GM12891 (cell line): Measurements from ENCODE around the gene MAN2A2.
A peak's percentile ranks its signal among the peaks of the same experiment; 100 is the strongest.
"Not testable (repeated sequence)": the region's sequence is repeated elsewhere in the genome, so short reads cannot be mapped to it uniquely, and the experiment has no call there.

Source experiments
- DNase-seq: peaks from one replicate; pipeline ENCODE4 v3.0.0; 2011; ENCODE audit warnings: low spot score; ENCODE audit not compliant: insufficient read length
- FAIRE-seq: peaks from 2 replicates; lab custom pipeline; 2011; peaks lifted over from hg19 to GRCh38; lab: Jason Lieb, UNC
- PAX5 ChIP-seq: IDR thresholded peaks from 2 replicates; pipeline ENCODE4 v1.6.1; 2011; ENCODE audit warnings: low read length, moderate library complexity, mild to moderate bottlenecking; ENCODE audit not compliant: insufficient read depth, severe bottlenecking
- POLR2A ChIP-seq: IDR thresholded peaks from 2 replicates; pipeline ENCODE4 v1.6.1; 2011; ENCODE audit warnings: low read depth, low read length, control low read depth
- POLR2AphosphoS5 ChIP-seq: IDR thresholded peaks from 2 replicates; pipeline ENCODE4 v1.6.1; 2011; ENCODE audit warnings: low read depth, low read length, control low read depth
- POU2F2 ChIP-seq: IDR thresholded peaks from 2 replicates; pipeline ENCODE4 v1.6.1; 2011; ENCODE audit warnings: low read depth, mild to moderate bottlenecking, control low read depth, low read length, moderate library complexity
- SPI1 ChIP-seq: IDR thresholded peaks from 2 replicates; pipeline ENCODE4 v1.6.1; 2011; ENCODE audit warnings: low read depth, low read length, control low read depth
- TAF1 ChIP-seq: IDR thresholded peaks from 2 replicates; pipeline ENCODE4 v1.6.1; 2011; ENCODE audit warnings: low read depth, low read length, control low read depth

Gene MAN2A2

DNA sequence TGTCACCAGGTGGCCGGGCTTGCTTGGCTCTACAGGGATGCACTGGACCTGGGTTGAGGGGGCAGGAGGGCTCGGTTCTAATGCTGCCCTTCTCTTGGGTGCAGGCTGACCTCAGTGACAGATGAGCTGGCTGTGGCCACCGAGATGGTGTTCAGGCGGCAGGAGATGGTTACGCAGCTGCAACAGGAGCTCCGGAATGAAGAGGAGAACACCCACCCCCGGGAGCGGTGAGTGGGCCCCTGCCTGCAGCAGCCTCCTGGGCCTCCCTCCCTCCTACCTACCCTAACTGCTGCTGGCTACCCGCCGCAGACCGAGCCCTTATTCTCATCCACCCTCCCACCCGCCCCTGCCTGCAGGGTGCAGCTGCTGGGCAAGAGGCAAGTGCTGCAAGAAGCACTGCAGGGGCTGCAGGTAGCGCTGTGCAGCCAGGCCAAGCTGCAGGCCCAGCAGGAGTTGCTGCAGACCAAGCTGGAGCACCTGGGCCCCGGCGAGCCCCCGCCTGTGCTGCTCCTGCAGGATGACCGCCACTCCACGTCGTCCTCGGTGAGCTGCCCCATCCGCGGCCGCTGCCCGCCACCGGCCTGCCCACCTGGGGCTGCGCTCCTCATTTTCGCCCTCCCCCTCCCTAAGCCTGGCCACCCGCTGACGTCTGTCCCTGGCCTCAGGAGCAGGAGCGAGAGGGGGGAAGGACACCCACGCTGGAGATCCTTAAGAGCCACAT lies 13.2 kb upstream of the MAN2A2 start:
- no peak for FAIRE-seq
- DNase-seq = no peak
- TF ChIP-seq TAF1 (no peak), PAX5 (no peak), POU2F2 (no peak), SPI1 (no peak), POLR2A (no peak), POLR2AphosphoS5 (no peak)

- FAIRE-seq (no peak), DNase-seq (no peak)
- TF ChIP-seq SPI1 (no peak), POLR2AphosphoS5 (no peak), POU2F2 (no peak), POLR2A (no peak), TAF1 (no peak), PAX5 (no peak)
These were observed 12.3 kb upstream of the MAN2A2 start for GRCh38 chr15:90890839-90891238.

GRCh38 chr15:90891346-90891949 lies 11.7 kb upstream of the MAN2A2 start:
- no peak for DNase-seq
- FAIRE-seq = no peak
- no peak for TF ChIP-seq PAX5
- no peak for TF ChIP-seq POLR2AphosphoS5
- no peak for TF ChIP-seq SPI1
- TF ChIP-seq POLR2A = no peak
- no peak for TF ChIP-seq TAF1
- no peak for TF ChIP-seq POU2F2

DNA sequence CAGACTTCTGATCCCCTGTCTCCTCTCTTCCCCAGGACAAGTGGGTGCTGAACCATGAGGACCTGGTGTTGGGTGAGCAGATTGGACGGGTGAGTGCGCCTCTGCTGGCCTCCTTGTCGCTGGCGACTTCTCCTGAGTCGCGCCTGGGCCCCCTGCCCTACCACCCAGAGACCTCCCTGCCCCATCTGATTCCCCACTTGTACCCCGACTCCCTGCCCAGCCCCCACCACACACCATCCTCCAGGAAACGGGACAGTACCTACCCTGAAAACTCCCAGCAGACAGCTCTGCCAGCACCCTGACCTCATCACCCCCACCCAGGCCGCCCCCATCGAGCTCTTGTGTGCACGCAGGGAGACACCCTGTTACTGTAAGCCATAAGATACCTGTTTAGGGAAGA lies 11.1 kb upstream of the MAN2A2 start:
- TF ChIP-seq POLR2A (no peak), TAF1 (no peak), SPI1 (no peak), PAX5 (no peak), POLR2AphosphoS5 (no peak), POU2F2 (no peak)
- DNase-seq (no peak), FAIRE-seq (no peak)

- TF ChIP-seq PAX5 (no peak), POLR2A (no peak), POU2F2 (no peak), TAF1 (no peak), POLR2AphosphoS5 (no peak), SPI1 (no peak)
- DNase-seq = no peak
- no peak for FAIRE-seq
These were observed 10.5 kb upstream of the MAN2A2 start for GRCh38 chr15:90892498-90893174.

- DNase-seq = no peak
- TF ChIP-seq SPI1 (no peak), POLR2A (no peak), TAF1 (no peak), PAX5 (no peak), POLR2AphosphoS5 (no peak), POU2F2 (no peak)
- no peak for FAIRE-seq
These were observed 9.7 kb upstream of the MAN2A2 start for GRCh38 chr15:90893175-90894090.

DNA sequence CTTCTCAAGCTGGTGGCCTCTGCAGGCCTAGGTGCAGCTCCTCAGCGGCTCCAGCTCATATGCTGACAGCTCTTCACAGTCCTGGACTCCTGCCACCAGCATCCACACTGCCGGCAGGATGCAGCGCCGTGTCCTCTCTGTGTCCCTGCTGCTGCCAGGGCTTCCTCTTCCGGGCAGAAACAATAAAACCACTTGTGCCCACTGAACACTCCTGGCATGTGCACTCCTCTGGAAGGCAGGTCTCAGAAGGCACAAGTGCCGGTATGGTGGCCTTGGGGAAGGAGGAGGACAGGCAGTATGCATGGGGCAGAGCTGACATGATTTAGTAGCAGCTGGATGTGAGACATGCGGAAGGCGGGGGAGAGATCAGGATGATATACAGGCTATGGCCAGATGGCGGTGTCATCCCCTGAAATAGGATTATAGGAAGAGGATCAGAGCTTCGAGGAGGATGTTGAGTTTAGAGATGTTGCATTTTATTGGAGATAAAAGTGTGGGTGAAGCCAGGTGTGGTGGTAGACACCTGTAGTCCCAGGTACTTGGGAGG lies 7.5 kb upstream of the MAN2A2 start:
- DNase-seq (no peak), FAIRE-seq (no peak)
- TF ChIP-seq PAX5 (no peak), TAF1 (no peak), POU2F2 (no peak), POLR2AphosphoS5 (no peak), SPI1 (no peak), POLR2A (no peak)

GRCh38 chr15:90897131-90897655 lies 5.9 kb upstream of the MAN2A2 start:
- FAIRE-seq, DNase-seq: not testable (repeated sequence)
- peak; percentile 95 for TF ChIP-seq SPI1
